HG03135 (cell line): ENCODE measurements around the gene DNAJA4.

Experiments
- ATAC-seq: cut with Tn5 transposase; IDR thresholded peaks from one replicate; pipeline ENCODE4 v1.9.1; 2021; ENCODE audit warnings: mild to moderate bottlenecking, moderate library complexity; ENCODE audit not compliant: unreplicated experiment

DNAJA4 gene

GRCh38 chr15:78276064-78276943 lies 11.9 kb downstream of the DNAJA4 start:
- ATAC-seq = no peak

DNA sequence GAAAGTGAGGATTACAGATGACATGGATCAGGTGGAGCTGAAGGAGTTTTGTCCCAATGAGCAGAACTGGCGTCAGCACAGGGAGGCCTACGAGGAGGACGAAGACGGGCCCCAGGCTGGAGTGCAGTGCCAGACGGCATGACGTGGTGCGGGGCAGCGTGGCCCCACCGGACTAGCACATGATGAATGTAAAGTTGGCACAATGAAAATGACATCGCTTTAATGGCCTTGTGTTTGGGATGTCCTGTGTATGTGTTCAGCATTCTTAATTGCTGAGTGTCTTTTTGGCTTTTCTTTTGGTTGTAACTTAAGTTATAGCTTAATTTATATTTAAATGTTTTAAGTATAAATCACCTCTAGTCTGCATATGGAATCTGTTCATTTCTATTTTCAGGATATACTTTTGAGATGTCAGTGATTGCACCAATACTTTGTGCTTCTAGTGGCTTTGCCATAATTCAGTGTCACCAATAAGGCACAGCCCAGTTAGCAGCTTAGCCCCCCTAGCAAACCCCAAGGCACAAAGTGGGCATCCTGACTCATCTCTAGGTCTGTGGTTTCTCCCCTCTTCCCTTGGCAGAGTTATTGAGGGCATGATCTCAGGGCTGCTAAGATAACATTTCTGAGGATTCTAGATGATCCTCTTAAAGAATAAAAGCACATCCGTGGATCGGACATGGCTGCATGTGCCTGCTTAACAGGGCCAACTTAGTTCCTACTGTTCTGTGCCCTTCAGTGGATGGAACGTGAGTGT lies 16.1 kb downstream of the DNAJA4 start:
- no peak for ATAC-seq

DNA sequence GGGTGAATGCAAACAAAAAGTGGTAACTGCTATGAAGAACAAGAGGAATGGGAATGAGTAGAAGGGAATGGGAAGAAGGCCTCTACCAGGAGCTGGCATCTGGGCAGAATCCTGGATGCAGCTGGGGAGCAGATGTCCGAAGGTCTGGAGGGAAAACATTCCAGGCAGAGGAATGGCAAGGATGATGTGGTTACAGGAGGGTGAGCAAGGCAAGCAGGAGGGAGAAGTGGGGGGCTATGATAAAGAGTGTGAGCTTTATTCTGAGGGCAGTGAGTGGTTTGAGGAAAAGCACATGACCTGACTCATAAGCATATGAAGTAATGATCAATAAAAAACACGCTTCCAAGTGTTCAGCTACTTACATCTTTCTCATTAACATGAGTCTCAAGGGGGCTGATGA lies 18.0 kb downstream of the DNAJA4 start:
- no peak for ATAC-seq

GRCh38 chr15:78284758-78285157 lies 20.4 kb downstream of the DNAJA4 start:
- no peak for ATAC-seq

DNA sequence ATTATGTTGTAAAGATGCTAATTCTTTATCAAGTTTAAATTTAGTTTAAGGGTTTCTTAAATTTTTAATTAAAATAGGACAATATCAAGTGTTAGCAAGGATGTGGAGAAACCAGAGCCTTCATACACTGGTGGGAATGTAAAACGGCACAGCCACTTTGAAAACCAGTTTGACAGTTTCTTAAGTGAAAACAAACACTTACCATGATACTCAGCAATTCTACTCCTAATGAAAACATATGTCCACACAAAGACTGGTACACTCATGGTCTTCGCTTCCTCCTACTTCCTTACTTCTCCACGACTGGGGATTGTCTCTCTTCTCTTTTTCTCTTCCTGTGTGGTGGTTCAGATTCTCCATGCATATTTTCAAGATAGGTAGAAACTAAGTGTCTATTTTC lies 25.9 kb downstream of the DNAJA4 start:
- no peak for ATAC-seq

GRCh38 chr15:78291052-78291451 lies 26.7 kb downstream of the DNAJA4 start:
- no peak for ATAC-seq

GRCh38 chr15:78291698-78292097 lies 27.3 kb downstream of the DNAJA4 start:
- no peak for ATAC-seq

DNA sequence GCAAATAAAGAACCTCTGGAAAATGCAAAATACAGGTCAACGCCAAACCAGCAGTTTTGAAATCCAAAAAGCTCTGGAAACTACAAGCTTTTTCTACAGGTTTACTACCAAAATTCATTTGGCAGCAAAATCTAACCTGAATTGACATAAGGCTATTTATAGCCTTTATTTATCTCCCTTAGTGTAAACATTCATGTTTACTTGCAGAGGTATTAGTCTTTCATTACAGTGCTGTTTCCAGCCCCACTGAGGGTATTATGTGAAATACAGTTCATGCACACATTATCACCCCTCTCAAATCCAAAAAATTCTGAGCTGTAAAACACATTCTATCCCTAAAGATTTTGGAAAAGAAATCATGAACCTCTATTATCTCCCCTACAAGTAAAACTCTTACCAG lies 27.9 kb downstream of the DNAJA4 start:
- no peak for ATAC-seq

- peak; percentile 76 for ATAC-seq
Measured at GRCh38 chr15:78299101-78299930, 35.0 kb downstream of the DNAJA4 start, which contains the start of gene SKIC8. Gene SKIC8 (minus strand): TSS chr15:78299609. CDS start chr15:78295686, 3,923 bp downstream.

- ATAC-seq = no peak
Measured at GRCh38 chr15:78301326-78301725, 37.0 kb downstream of the DNAJA4 start.

- ATAC-seq = no peak
Measured at GRCh38 chr15:78301828-78302227, 37.5 kb downstream of the DNAJA4 start.

DNA sequence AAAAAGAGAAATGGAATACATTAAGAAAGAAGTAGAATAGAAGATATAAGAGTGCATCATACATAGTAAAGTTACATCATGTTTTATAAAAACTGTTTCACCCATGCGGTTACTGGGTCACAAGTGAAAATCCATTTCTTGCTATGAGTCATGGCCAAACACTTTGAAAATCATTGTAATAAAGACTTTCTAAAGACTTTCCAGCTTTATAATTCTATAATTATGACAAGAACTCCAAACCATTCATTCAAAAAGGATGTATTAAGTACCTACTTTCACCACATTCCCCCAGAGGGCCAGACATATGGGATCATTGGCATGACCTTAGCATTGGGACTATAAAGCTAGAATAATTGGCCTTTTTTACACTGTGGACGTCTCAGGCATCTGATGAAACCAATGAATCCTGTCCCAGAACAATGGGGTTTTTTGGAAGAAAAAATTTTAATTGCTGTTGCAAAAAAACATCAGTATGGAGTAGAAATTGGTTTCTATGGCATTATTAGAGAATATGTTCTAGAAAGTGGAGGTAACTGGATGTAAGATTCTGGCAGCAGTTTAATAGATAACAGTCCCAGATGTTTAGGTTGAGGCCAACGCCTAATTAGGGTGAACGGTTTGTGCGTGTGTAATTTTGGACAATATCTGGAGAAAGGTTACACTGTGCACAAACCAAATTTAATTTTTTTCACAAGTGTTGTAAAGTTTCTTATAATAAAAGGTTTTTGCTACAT lies 38.4 kb downstream of the DNAJA4 start:
- ATAC-seq = no peak

DNA sequence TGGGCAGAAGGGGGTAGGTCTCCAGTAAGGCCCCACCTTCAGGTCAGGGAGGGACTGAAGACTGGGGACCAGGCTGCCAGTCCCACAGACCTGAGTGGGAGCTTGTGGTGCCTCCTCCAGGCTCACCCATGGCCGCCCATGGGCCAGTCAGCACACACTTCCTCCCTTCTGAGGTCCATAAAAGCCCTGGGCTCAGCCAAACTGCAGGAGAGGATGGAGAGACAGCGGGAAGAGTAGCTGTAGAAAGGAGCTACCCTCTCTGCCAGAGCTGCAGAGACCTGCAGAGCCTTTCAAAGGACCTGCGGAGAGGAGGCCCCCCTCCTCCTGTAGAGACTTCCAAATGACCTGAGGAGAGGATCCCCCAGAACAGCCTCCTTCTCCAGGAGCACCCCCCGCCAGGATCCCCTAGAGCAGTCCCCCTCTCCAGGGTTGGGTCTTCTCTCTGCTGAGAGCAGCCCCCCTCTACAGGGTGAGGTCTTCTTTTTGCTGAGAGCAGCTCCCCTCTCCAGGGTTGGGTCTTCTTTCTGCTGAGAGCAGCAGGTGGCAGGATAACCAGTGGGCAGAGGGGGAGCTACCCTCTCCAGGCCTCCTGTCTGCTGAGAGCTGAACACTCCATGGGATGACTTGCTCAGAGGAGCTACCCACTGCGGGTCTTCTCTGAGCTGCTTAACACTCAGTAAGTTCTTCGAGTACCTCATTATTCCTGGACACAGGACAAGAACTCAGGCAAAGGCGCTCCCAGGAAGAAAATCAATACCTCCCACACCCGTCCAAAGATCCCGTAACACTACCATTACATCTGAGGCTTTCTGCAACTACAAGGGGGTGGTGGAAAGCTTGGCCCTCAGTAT lies 40.1 kb downstream of the DNAJA4 start:
- ATAC-seq = no peak

DNA sequence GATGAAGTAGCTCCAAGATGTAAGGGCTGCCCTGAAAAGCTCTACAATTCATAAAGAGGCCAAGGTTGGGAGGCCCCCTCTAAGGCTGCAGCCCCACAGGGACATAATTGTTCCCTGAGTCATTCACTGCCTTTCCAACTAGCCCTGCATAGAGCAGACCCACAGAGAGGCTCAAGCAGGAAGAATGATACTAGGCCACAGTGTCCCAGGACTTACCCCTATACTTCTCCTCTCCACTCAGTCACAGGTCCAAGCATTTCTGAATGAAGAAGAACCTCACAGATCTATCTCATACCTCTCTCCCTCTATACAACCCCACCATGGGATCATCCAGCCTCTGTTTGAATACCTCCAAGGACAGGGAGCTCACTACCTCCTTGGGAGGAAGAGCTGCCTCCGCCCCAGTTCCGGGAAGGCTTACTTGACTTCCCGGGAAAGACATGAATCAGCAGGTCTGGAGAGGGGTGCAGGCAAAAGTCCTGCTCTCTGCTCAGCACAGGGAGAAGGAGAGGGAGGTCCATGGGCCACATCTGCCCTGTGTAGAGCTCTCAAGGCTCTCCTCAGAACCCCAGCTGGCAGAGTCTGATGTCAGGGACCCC lies 41.9 kb downstream of the DNAJA4 start:
- no peak for ATAC-seq

DNA sequence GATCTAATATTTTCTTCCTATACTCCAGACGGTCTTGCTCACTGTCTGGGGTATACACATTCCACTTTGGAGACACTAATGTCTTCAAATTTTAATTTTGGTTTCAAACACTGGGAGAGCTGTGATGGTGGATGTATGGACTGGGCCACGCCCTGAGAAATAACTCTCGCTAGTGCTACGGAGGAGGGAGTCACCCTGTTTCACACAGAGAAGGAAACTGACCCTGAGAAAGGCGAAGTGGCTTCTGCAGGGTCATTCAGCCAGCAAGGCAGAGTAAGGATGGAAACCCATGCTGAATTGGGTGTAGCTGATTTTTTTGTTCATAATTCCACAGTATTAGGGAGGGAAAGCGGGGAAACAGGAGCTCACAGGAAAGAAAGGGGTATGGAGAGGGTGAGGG lies 43.6 kb downstream of the DNAJA4 start:
- ATAC-seq = no peak

DNA sequence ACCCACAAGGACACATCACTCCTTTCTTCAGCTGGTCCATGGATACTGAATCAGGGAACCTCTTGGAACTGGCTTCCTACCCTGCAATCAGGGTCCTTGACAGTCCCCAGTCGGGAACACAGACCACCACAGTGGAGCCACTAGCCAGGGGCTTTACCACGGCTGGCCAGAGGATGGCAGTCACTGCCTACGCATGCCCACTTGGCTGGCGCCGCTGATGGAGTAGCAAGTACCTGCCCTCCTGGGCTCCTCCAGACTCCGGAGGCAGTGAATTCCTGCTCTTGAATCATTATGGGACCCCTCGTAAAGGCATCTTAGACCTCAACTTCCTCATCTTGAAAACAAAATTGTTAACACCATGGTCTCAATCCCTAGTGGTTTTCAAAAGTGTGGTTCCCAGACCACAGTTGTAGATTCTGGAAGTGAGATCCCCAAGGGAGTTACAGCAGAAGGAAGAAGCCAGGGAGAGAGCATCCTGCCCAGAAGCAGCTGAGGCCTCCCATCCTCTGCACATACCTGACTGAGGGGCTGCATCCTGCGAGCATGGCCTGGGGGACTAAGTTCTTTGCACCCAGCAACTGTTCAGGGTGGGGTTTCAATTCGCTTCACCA lies 44.2 kb downstream of the DNAJA4 start:
- ATAC-seq = no peak

- ATAC-seq = no peak
Measured at GRCh38 chr15:78311292-78311691, 46.9 kb downstream of the DNAJA4 start.

- ATAC-seq = no peak
Measured at GRCh38 chr15:78312536-78312935, 48.2 kb downstream of the DNAJA4 start.

DNA sequence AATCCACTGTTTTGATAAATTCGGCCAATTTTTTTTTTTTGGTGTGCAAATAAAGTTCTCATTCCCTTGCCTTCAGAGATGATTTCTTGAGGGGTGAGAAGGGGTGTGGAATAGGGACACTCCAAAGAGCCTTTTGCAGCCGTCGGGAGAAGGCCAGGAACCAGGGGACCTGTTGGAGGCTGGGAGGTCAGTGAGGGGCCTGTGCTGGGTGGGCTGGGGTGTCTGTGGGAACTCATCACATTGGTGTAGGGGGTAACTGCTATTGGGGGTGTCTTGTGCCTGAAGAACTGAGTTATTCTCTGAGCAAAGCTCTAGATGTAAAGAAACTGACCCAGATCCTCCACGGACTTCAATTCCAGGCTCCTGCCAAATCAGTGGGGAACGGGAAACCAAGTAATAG lies 48.6 kb downstream of the DNAJA4 start:
- no peak for ATAC-seq
